ENCODE data around the gene HMGXB3. TPM values are rescaled to one million over a fixed set of nuclear protein-coding genes. Genes with fewer than 3 reads are reported as not detected.

The HMGXB3 gene
- total and polyA plus RNA-seq, 4 donors, result 28.3 to 36.9 (median 31.3) TPM

GRCh38 chr5:150051657-150052195, 51.2 kb downstream of the HMGXB3 start:
- Histone ChIP-seq H3K36me3 (ENCODE audit: control insufficient read depth, insufficient read depth, low read length) (peaks cover 90% of the 10 kb centered on the region), H3K27me3 (ENCODE audit: control insufficient read depth, insufficient read depth, low read length) (no peaks in the 10 kb centered on the region), H3K9me3 (ENCODE audit: control insufficient read depth, insufficient read depth, low read length) (no peaks in the 10 kb centered on the region), H3K4me1 (ENCODE audit: control insufficient read depth, insufficient read depth, low read length) (no peaks in the 10 kb centered on the region), H3K27ac (ENCODE audit: low read depth, low read length) (no peak overlapping the region), H3K4me3 (ENCODE audit: low read depth, low read length) (no peak overlapping the region)
- WGBS (ENCODE audit: insufficient coverage), result 91% methylated on average over 15 of the region's 18 CpGs
- DNase-seq (ENCODE audit: low read depth in 4 of 6, low spot score in 6 of 6), result no peak

DNA sequence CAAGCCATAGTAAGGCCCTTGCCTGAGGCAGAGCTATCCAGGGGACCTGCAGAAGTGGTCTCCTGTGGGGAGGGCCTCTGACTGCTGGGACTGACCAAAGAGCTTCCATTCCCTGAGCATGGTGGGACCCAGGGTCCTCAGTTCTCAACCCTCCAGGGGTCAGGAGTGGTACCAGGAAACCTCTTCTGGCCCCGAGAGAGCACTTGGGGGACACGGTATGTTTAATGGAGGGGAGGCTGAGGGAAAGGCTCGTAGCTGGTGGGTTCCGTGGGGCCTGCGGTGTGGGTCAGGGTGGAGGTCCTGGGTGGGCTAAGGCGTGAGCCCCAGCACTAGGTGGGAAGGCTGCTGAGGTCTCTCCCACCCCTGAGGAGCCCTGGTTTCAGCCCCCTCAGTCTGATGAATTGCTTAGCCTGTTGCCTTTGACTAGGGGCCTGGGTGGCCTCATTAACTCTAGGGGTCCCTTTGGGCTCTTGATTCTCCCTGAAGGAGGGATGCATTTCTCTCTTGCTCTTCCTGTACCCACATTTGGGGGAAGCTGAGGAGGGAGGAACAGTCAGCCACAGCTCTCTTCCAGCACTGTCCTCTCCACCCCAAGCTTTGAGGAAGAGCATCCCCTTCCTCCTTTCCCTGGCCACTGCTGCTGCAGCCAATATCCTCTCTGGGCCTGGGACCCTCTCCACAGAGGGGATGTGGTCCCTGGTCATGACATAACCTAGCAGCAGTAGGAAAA, 51.9 kb downstream of the HMGXB3 start:
- 82% methylated on average over 6 of the region's 6 CpGs for WGBS (ENCODE audit: insufficient coverage)

GRCh38 chr5:150052956-150053712, 52.6 kb downstream of the HMGXB3 start:
- no peak overlapping the region for H3K4me3 ChIP-seq (ENCODE audit: low read depth, low read length)
- H3K27me3 ChIP-seq (ENCODE audit: control insufficient read depth, insufficient read depth, low read length), result no peaks in the 10 kb centered on the region
- no peak overlapping the region for H3K27ac ChIP-seq (ENCODE audit: low read depth, low read length)
- 96% methylated on average over 8 of the region's 9 CpGs for WGBS (ENCODE audit: insufficient coverage)
- H3K9me3 ChIP-seq (ENCODE audit: control insufficient read depth, insufficient read depth, low read length), result no peaks in the 10 kb centered on the region
- no peaks in the 10 kb centered on the region for H3K4me1 ChIP-seq (ENCODE audit: control insufficient read depth, insufficient read depth, low read length)
- DNase-seq (ENCODE audit: low read depth in 4 of 6, low spot score in 6 of 6), result no peak
- peaks cover 82% of the 10 kb centered on the region for H3K36me3 ChIP-seq (ENCODE audit: control insufficient read depth, insufficient read depth, low read length)

More for the DNA sequence above, 51.9 kb downstream of the HMGXB3 start:
- no peaks in the 10 kb centered on the region for H3K27me3 ChIP-seq (ENCODE audit: control insufficient read depth, insufficient read depth, low read length)
- peaks cover 89% of the 10 kb centered on the region for H3K36me3 ChIP-seq (ENCODE audit: control insufficient read depth, insufficient read depth, low read length)
- no peak for DNase-seq (ENCODE audit: low read depth in 4 of 6, low spot score in 6 of 6)
- H3K4me1 ChIP-seq (ENCODE audit: control insufficient read depth, insufficient read depth, low read length), result no peaks in the 10 kb centered on the region
- H3K4me3 ChIP-seq (ENCODE audit: low read depth, low read length), result no peak overlapping the region
- H3K9me3 ChIP-seq (ENCODE audit: control insufficient read depth, insufficient read depth, low read length), result no peaks in the 10 kb centered on the region
- no peak overlapping the region for H3K27ac ChIP-seq (ENCODE audit: low read depth, low read length)

DNA sequence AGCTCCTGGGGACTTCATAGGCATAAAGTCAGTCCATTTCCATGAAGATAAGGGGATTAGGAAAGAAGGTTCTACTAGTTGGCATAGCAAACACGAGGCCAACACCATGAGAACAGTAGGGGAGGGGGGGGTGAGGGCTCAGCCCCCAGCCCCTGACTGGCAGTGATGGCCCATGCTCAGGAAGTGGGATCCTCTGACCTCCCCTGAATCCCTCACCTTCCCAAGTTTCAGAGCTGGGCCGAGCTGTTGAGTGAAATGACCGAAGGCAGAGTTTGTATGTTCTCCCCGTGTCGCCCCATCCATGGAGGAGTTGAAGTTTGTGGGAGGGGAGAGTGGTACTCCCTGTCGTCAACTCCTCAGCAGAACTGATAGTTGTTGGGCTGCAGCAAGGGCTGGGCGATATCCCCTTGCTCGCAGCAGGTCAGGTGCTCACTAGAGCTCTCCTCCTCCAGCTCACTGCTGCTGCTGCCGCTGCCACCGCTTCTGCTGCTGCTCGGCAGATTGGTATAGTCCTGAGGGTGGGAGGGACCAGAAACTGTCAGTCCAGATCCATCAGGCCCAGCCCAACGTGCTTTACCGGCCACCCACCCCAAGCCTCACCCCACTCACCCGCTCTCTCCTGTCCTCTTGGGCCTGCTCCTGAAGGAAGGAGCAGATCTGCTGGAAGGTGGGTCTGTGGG, 53.3 kb downstream of the HMGXB3 start:
- H3K9me3 ChIP-seq (ENCODE audit: control insufficient read depth, insufficient read depth, low read length), result no peaks in the 10 kb centered on the region
- peaks cover 75% of the 10 kb centered on the region for H3K36me3 ChIP-seq (ENCODE audit: control insufficient read depth, insufficient read depth, low read length)
- H3K27me3 ChIP-seq (ENCODE audit: control insufficient read depth, insufficient read depth, low read length), result no peaks in the 10 kb centered on the region
- DNase-seq (ENCODE audit: low read depth in 4 of 6, low spot score in 6 of 6), result no peak
- no peak overlapping the region for H3K27ac ChIP-seq (ENCODE audit: low read depth, low read length)
- 89% methylated on average over 8 of the region's 14 CpGs for WGBS (ENCODE audit: insufficient coverage)
- no peak overlapping the region for H3K4me3 ChIP-seq (ENCODE audit: low read depth, low read length)
- no peaks in the 10 kb centered on the region for H3K4me1 ChIP-seq (ENCODE audit: control insufficient read depth, insufficient read depth, low read length)

- no CpG with 5 or more reads among the region's 2 CpGs for WGBS (ENCODE audit: insufficient coverage)
- Histone ChIP-seq H3K4me3 (ENCODE audit: low read depth, low read length) (no peak overlapping the region), H3K27ac (ENCODE audit: low read depth, low read length) (no peak overlapping the region), H3K36me3 (ENCODE audit: control insufficient read depth, insufficient read depth, low read length) (peaks cover 67% of the 10 kb centered on the region), H3K4me1 (ENCODE audit: control insufficient read depth, insufficient read depth, low read length) (no peaks in the 10 kb centered on the region), H3K27me3 (ENCODE audit: control insufficient read depth, insufficient read depth, low read length) (no peaks in the 10 kb centered on the region), H3K9me3 (ENCODE audit: control insufficient read depth, insufficient read depth, low read length) (no peaks in the 10 kb centered on the region)
- no peak for DNase-seq (ENCODE audit: low read depth in 4 of 6, low spot score in 6 of 6)
Observed at GRCh38 chr5:150054569-150054968, 54.0 kb downstream of the HMGXB3 start.

DNA sequence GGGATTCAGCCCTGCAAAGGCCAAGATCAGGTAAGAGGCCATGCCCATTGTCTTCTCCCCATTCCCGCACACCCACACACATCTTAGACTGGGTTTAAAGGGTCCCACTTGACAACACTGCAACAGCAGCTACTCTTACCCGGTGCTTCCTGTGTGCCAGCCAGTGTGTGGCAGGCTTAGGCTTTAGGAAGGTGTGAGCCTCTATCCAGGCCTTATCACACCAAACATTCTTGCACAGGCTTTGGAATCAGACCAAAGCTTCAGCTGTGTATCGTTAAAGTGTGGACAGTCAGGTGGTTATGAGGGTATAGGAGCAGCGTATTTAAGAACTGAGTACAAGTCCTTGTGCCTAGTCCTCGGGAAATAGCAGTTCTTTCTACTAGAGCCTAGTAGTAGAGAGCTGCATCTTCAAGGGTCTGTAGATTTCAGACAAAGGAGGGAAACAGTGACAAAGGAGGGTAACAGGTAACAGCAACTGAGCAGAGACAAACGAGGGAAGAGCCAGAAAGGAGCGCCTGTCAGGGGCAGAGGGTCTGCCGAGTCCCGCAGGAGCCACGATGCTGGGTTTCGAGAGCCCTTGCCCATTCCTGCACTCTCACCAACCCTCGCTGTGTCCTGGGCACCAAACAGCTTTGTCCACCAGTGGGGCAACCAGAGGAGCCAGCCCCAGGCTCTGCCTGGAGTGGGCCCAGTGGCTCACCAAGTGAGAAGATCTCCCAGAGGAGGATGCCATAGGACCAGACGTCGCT, 55.0 kb downstream of the HMGXB3 start:
- Histone ChIP-seq H3K27me3 (ENCODE audit: control insufficient read depth, insufficient read depth, low read length) (no peaks in the 10 kb centered on the region), H3K9me3 (ENCODE audit: control insufficient read depth, insufficient read depth, low read length) (no peaks in the 10 kb centered on the region), H3K4me3 (ENCODE audit: low read depth, low read length) (no peak overlapping the region), H3K4me1 (ENCODE audit: control insufficient read depth, insufficient read depth, low read length) (no peaks in the 10 kb centered on the region), H3K27ac (ENCODE audit: low read depth, low read length) (no peak overlapping the region), H3K36me3 (ENCODE audit: control insufficient read depth, insufficient read depth, low read length) (peaks cover 58% of the 10 kb centered on the region)
- WGBS (ENCODE audit: insufficient coverage), result 90% methylated on average over 12 of the region's 14 CpGs
- DNase-seq (ENCODE audit: low read depth in 4 of 6, low spot score in 6 of 6), result peak in 1 of 6 donors; percentile 7

GRCh38 chr5:150056075-150056443, 55.5 kb downstream of the HMGXB3 start:
- no peak for DNase-seq (ENCODE audit: low read depth in 4 of 6, low spot score in 6 of 6)
- 92% methylated on average over 8 of the region's 9 CpGs for WGBS (ENCODE audit: insufficient coverage)
- Histone ChIP-seq H3K27ac (ENCODE audit: low read depth, low read length) (no peak overlapping the region), H3K27me3 (ENCODE audit: control insufficient read depth, insufficient read depth, low read length) (no peaks in the 10 kb centered on the region), H3K36me3 (ENCODE audit: control insufficient read depth, insufficient read depth, low read length) (peaks cover 53% of the 10 kb centered on the region), H3K9me3 (ENCODE audit: control insufficient read depth, insufficient read depth, low read length) (no peaks in the 10 kb centered on the region), H3K4me1 (ENCODE audit: control insufficient read depth, insufficient read depth, low read length) (no peaks in the 10 kb centered on the region), H3K4me3 (ENCODE audit: low read depth, low read length) (no peak overlapping the region)

- 88% methylated on average over 4 of the region's 8 CpGs for WGBS (ENCODE audit: insufficient coverage)
Observed at GRCh38 chr5:150057052-150057451, 56.5 kb downstream of the HMGXB3 start.

GRCh38 chr5:150057511-150057910, 57.0 kb downstream of the HMGXB3 start:
- H3K4me1 ChIP-seq (ENCODE audit: control insufficient read depth, insufficient read depth, low read length), result no peaks in the 10 kb centered on the region
- DNase-seq (ENCODE audit: low read depth in 4 of 6, low spot score in 6 of 6), result no peak
- H3K36me3 ChIP-seq (ENCODE audit: control insufficient read depth, insufficient read depth, low read length), result peaks cover 39% of the 10 kb centered on the region
- H3K27ac ChIP-seq (ENCODE audit: low read depth, low read length), result no peak overlapping the region
- no peaks in the 10 kb centered on the region for H3K27me3 ChIP-seq (ENCODE audit: control insufficient read depth, insufficient read depth, low read length)
- no peak overlapping the region for H3K4me3 ChIP-seq (ENCODE audit: low read depth, low read length)
- H3K9me3 ChIP-seq (ENCODE audit: control insufficient read depth, insufficient read depth, low read length), result no peaks in the 10 kb centered on the region
- 83% methylated on average over 2 of the region's 2 CpGs for WGBS (ENCODE audit: insufficient coverage)

More at GRCh38 chr5:150057052-150057451, 56.5 kb downstream of the HMGXB3 start:
- DNase-seq (ENCODE audit: low read depth in 4 of 6, low spot score in 6 of 6), result peak in 1 of 6 donors; percentile 2
- Histone ChIP-seq H3K4me1 (ENCODE audit: control insufficient read depth, insufficient read depth, low read length) (no peaks in the 10 kb centered on the region), H3K27me3 (ENCODE audit: control insufficient read depth, insufficient read depth, low read length) (no peaks in the 10 kb centered on the region), H3K27ac (ENCODE audit: low read depth, low read length) (no peak overlapping the region), H3K36me3 (ENCODE audit: control insufficient read depth, insufficient read depth, low read length) (peaks cover 43% of the 10 kb centered on the region), H3K9me3 (ENCODE audit: control insufficient read depth, insufficient read depth, low read length) (no peaks in the 10 kb centered on the region), H3K4me3 (ENCODE audit: low read depth, low read length) (no peak overlapping the region)
